ENCODE data around the gene MLLT3.

Gene MLLT3

GRCh38 chr9:20292002-20292401 lies 330.3 kb downstream of the MLLT3 start:
- DNase-seq = no peak

Data from inflammatory macrophage treated with lipopolysaccharide for 1 hour (primary cell).